ENCODE data around the gene PLPPR1. TPM values are rescaled to one million over a fixed set of nuclear protein-coding genes. Genes with fewer than 3 reads are reported as not detected.
A peak's percentile ranks its signal among the peaks of the same experiment; 100 is the strongest.

Gene PLPPR1
- under 1 TPM in 2 of 4 donors, not detected in 2; 0.47 to 0.57 TPM for total RNA-seq

DNA sequence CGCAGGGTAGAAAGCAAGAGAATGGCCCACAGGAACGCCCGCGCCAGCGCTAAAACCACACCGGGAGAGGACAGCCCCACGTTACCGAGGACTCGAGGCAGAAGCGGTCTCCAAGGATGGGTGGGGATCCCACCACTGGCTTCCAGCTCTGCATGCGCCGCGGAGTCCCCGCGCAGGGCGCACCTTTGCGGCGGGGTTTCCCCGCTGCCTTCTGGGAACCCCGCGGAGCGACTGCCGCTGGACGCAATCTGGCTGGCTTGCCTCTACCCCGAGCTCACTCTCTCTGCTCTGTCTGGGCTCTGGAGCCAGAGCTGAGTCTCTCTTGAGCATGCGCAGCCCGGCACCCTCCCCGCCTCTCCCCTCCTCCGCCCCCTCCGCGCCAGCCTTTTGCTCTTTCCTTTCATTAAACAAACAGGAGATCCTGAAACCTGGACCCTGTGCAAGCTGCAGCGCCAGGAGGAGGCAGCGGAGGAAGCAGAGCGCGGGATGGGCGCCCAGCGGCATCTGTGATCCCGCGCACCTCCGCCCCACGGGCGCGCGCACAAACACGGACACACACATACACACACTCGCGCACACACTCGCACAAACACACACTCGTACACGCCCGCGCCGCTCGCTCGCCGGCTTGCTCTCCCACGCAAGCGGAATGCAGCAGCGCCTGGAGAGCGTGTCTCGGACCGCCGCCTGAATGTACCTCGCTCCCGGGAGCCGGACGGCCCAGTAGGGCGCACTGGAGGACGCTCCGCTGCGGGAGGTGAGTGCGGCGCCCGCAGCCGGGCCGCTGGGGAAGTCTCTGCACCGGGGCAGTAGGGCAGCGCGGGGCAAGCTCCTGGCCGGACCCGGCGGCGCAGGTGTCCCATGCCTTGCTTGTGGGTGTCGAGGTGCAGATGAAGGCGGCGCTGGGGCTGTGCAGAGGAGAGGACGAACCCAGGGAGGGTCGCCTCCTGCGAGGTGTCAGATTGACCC lies at the start of gene PLPPR1:
PLPPR1 (plus strand) TSS at position 382 of the 969 bp plus-strand sequence.
- 2 to 6% methylated on average over 13 to 20 of the region's 89 CpGs for WGBS, 2 donors
- TF ChIP-seq, protein P1, sequence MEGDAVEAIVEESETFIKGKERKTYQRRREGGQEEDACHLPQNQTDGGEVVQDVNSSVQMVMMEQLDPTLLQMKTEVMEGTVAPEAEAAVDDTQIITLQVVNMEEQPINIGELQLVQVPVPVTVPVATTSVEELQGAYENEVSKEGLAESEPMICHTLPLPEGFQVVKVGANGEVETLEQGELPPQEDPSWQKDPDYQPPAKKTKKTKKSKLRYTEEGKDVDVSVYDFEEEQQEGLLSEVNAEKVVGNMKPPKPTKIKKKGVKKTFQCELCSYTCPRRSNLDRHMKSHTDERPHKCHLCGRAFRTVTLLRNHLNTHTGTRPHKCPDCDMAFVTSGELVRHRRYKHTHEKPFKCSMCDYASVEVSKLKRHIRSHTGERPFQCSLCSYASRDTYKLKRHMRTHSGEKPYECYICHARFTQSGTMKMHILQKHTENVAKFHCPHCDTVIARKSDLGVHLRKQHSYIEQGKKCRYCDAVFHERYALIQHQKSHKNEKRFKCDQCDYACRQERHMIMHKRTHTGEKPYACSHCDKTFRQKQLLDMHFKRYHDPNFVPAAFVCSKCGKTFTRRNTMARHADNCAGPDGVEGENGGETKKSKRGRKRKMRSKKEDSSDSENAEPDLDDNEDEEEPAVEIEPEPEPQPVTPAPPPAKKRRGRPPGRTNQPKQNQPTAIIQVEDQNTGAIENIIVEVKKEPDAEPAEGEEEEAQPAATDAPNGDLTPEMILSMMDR (IDR thresholded peaks at IDR 0.05): no peak
- peaks cover 0 to 20% (median 5%) of the 10 kb centered on the region in 3 donors for H3K4me1 ChIP-seq
- H3K27me3 ChIP-seq: peaks cover 4 to 65% (median 7%) of the 10 kb centered on the region in 4 donors
- no peaks in the 10 kb centered on the region for H3K9me3 ChIP-seq
- intact Hi-C loops (cut with DNase I): no loop called here
- H3K4me3 ChIP-seq: peak within 1 kb of the TSS; percentile 38 to 65 (median 46)
- H3K36me3 ChIP-seq: no peaks in the 10 kb centered on the region
- no peak for DNase-seq
- H3K27ac ChIP-seq: no peak within 1 kb of the TSS

DNA sequence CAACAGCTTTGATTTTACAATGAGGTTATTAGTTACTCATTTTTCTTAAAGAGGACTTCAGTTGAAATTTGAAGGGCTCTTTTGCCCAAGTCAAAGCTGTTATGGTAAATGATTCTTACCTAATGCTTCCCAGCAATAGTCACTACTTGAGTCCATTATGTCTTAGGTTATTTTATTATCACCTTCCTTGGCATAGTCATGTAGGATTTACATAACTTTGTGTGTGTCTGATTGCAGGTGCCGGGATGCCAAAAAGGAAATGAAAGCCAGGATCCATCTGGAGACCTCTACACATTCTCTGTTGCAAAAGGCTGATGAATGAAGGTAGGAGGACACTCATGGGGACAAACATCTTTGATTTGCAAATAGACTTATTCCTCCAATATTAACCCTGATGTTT lies 38.8 kb upstream of the PLPPR1 start:
- DNase-seq: no peak
- Histone ChIP-seq H3K27me3 (no peaks in the 10 kb centered on the region), H3K4me3 (no peak overlapping the region), H3K36me3 (no peaks in the 10 kb centered on the region), H3K27ac (no peak overlapping the region), H3K4me1 (no peaks in the 10 kb centered on the region), H3K9me3 (no peaks in the 10 kb centered on the region)
- TF ChIP-seq, protein P1 (IDR thresholded peaks at IDR 0.05): no peak
- TF ChIP-seq POLR2A (IDR thresholded peaks at IDR 0.05): no peak
- intact Hi-C loops (cut with DNase I): no loop called here
- WGBS, 2 donors: 7 to 38% methylated on average over 1 of the region's 1 CpG

DNA sequence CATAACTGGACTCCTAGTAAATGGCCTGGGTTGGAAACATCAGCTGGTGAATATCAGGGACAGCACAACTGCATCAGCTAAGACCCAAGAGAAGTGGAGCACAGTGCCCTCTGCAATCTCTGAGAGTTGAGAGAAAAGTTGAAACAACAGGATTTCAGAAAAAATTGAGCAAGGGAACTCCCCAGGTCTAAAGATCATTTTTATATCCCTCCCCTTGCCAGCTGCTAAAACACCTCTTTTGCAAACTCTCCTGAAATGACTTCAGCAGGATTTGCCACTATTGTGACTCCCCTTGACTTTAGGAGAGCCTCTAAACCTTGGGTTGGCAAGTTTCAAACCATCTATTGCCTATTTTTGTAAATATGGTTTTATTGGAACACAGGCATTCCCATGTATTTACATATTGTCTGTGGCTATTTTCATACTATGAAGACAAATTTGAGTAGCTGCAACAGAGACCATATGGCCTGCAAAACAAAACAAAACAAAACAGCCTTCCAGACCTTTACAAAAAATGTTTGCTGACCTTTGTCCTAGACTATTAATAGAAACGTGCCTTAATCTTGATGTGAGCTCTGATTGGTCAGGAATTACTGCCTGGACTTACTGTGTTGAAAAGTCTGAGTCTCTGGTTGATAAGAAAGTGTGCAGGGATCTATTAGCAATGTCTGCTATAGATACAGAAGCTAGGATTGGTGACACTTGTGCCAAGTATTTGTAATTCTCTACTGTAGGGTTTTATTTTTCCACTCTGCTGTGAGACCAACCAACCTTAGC lies 37.7 kb upstream of the PLPPR1 start:
- TF ChIP-seq, protein P1 (IDR thresholded peaks at IDR 0.05): no peak
- no peak for TF ChIP-seq POLR2A (IDR thresholded peaks at IDR 0.05)
- H3K36me3 ChIP-seq: no peaks in the 10 kb centered on the region
- WGBS, 2 donors: 0 to 5% methylated on average over 1 of the region's 1 CpG
- H3K27ac ChIP-seq: no peak overlapping the region
- H3K4me3 ChIP-seq: no peak overlapping the region
- no peaks in the 10 kb centered on the region for H3K27me3 ChIP-seq
- no peaks in the 10 kb centered on the region for H3K9me3 ChIP-seq
- intact Hi-C loops (cut with DNase I): no loop called here
- DNase-seq: no peak
- no peaks in the 10 kb centered on the region for H3K4me1 ChIP-seq

DNA sequence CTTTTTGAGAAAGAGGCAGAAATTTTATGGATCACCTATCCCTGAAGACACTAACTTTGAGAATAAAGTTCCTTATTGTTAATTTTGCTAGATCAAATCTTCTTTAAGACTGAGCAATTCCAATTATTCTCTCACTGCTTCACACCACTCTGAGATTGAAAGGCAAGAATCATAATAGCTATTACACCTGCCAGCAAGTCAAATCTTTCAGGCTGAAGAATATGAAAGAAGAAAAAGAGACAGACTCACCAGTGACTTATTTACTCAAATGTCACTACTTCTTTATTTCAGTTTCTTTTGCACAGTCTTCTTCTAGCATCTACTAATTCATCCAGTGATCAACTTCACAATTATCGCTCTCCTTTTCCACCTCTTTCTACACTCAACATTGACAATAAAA lies 35.9 kb upstream of the PLPPR1 start:
- Histone ChIP-seq H3K27me3 (no peaks in the 10 kb centered on the region), H3K36me3 (no peaks in the 10 kb centered on the region), H3K9me3 (no peaks in the 10 kb centered on the region), H3K4me1 (no peaks in the 10 kb centered on the region), H3K27ac (no peak overlapping the region), H3K4me3 (no peak overlapping the region)
- no peak for DNase-seq
- TF ChIP-seq, protein P1 (IDR thresholded peaks at IDR 0.05): no peak
- no peak for TF ChIP-seq POLR2A (IDR thresholded peaks at IDR 0.05)
- 95 to 100% methylated on average over 1 of the region's 1 CpG for WGBS, 2 donors
- intact Hi-C loops (cut with DNase I): no loop called here
